ENCODE results near the gene VAV3. TPM values are rescaled to one million over a fixed set of nuclear protein-coding genes. Genes with fewer than 3 reads are reported as not detected.

VAV3 gene
- total RNA-seq, 1 experiment from 2014 or later, result 0.57 TPM

GRCh38 chr1:107830526-107830925 lies 134.5 kb downstream of the VAV3 start:
- CTCF ChIA-PET, result no interaction called here
- no peak for TF ChIP-seq CTCF (IDR thresholded peaks at IDR 0.05; ENCODE audit: insufficient read depth in 1 of 2, low read depth in 1 of 2, low read length in 1 of 2, severe bottlenecking in 1 of 2, unreplicated experiment in 1 of 2)
- Mint-ChIP-seq H3K4me1 (ENCODE audit: low read depth, unreplicated experiment) (no peaks in the 10 kb centered on the region), H3K4me3 (ENCODE audit: unreplicated experiment) (no peak overlapping the region), H3K27me3 (ENCODE audit: insufficient read depth, unreplicated experiment) (no peaks in the 10 kb centered on the region), H3K27ac (ENCODE audit: unreplicated experiment) (no peak overlapping the region), H3K36me3 (ENCODE audit: insufficient read depth, unreplicated experiment) (no peaks in the 10 kb centered on the region), H3K9me3 (ENCODE audit: unreplicated experiment) (no peaks in the 10 kb centered on the region)
- intact Hi-C loops (cut with micrococcal nuclease; ENCODE audit: unreplicated experiment), result no loop called here
- H3K36me3 ChIP-seq (ENCODE audit: control insufficient read depth, insufficient read depth, low read length), result no peaks in the 10 kb centered on the region
- DNase-seq, result no peak
- POLR2A ChIA-PET, result no interaction called here
- H3K9me3 ChIP-seq, result no peaks in the 10 kb centered on the region
- no peaks in the 10 kb centered on the region for H3K4me1 ChIP-seq
- H3K27me3 ChIP-seq (replicated peaks; ENCODE audit: control insufficient read depth, insufficient read depth, low read length), result no peaks in the 10 kb centered on the region
- no peak overlapping the region for H3K4me3 ChIP-seq (ENCODE audit: low read depth, low read length)
- no TSS peak for BruUV-seq (replicated peaks)

- H3K36me3 ChIP-seq (ENCODE audit: control insufficient read depth, insufficient read depth, low read length), result no peaks in the 10 kb centered on the region
- intact Hi-C loops (cut with micrococcal nuclease; ENCODE audit: unreplicated experiment), result no loop called here
- H3K27me3 ChIP-seq (replicated peaks; ENCODE audit: control insufficient read depth, insufficient read depth, low read length), result no peaks in the 10 kb centered on the region
- ChIA-PET CTCF (no interaction called here), POLR2A (no interaction called here)
- H3K9me3 Mint-ChIP-seq (ENCODE audit: unreplicated experiment), result no peaks in the 10 kb centered on the region
- H3K36me3 Mint-ChIP-seq (ENCODE audit: insufficient read depth, unreplicated experiment), result no peaks in the 10 kb centered on the region
- no peaks in the 10 kb centered on the region for H3K4me1 ChIP-seq
- no peak overlapping the region for H3K4me3 ChIP-seq (ENCODE audit: low read depth, low read length)
- no TSS peak for BruUV-seq (replicated peaks)
- DNase-seq, result no peak
- H3K4me1 Mint-ChIP-seq (ENCODE audit: low read depth, unreplicated experiment), result no peaks in the 10 kb centered on the region
- TF ChIP-seq CTCF (IDR thresholded peaks at IDR 0.05; ENCODE audit: insufficient read depth in 1 of 2, low read depth in 1 of 2, low read length in 1 of 2, severe bottlenecking in 1 of 2, unreplicated experiment in 1 of 2), result no peak
- no peaks in the 10 kb centered on the region for H3K9me3 ChIP-seq
- no peak overlapping the region for H3K27ac Mint-ChIP-seq (ENCODE audit: unreplicated experiment)
- H3K27me3 Mint-ChIP-seq (ENCODE audit: insufficient read depth, unreplicated experiment), result no peaks in the 10 kb centered on the region
- no peak overlapping the region for H3K4me3 Mint-ChIP-seq (ENCODE audit: unreplicated experiment)
Observed at GRCh38 chr1:107830075-107830474, 134.9 kb downstream of the VAV3 start.

- Mint-ChIP-seq H3K9me3 (ENCODE audit: unreplicated experiment) (peaks cover 3% of the 10 kb centered on the region), H3K36me3 (ENCODE audit: insufficient read depth, unreplicated experiment) (no peaks in the 10 kb centered on the region), H3K4me3 (ENCODE audit: unreplicated experiment) (no peak overlapping the region), H3K27me3 (ENCODE audit: insufficient read depth, unreplicated experiment) (no peaks in the 10 kb centered on the region), H3K4me1 (ENCODE audit: low read depth, unreplicated experiment) (no peaks in the 10 kb centered on the region), H3K27ac (ENCODE audit: unreplicated experiment) (no peak overlapping the region)
- no peak overlapping the region for H3K4me3 ChIP-seq (ENCODE audit: low read depth, low read length)
- ChIA-PET POLR2A (no interaction called here), CTCF (no interaction called here)
- BruUV-seq (replicated peaks), result no TSS peak
- no peak for DNase-seq
- no peak for TF ChIP-seq CTCF (IDR thresholded peaks at IDR 0.05; ENCODE audit: insufficient read depth in 1 of 2, low read depth in 1 of 2, low read length in 1 of 2, severe bottlenecking in 1 of 2, unreplicated experiment in 1 of 2)
- H3K27me3 ChIP-seq (replicated peaks; ENCODE audit: control insufficient read depth, insufficient read depth, low read length), result no peaks in the 10 kb centered on the region
- H3K36me3 ChIP-seq (ENCODE audit: control insufficient read depth, insufficient read depth, low read length), result no peaks in the 10 kb centered on the region
- no peaks in the 10 kb centered on the region for H3K9me3 ChIP-seq
- intact Hi-C loops (cut with micrococcal nuclease; ENCODE audit: unreplicated experiment), result no loop called here
- no peaks in the 10 kb centered on the region for H3K4me1 ChIP-seq
Observed at GRCh38 chr1:107829036-107829770, 135.8 kb downstream of the VAV3 start.

Data from Caco-2 (cell line).